PC-9 (cell line): ENCODE results near the gene SEL1L3.

Experiments used
- CTCF ChIP-seq: fragments of 200-600 bp; sonication (generic); conservative IDR thresholded peaks from 2 replicates; pipeline ENCODE4 v1.6.1; 2017; ENCODE audit warnings: mixed run types, antibody characterized with exemption, mild to moderate bottlenecking, moderate library complexity
- EZH2 ChIP-seq: fragments of 200-600 bp; sonication (generic); IDR thresholded peaks from 2 replicates; pipeline ENCODE4 v1.8.0; 2017; ENCODE audit warnings: antibody characterized with exemption, low read depth

DNA sequence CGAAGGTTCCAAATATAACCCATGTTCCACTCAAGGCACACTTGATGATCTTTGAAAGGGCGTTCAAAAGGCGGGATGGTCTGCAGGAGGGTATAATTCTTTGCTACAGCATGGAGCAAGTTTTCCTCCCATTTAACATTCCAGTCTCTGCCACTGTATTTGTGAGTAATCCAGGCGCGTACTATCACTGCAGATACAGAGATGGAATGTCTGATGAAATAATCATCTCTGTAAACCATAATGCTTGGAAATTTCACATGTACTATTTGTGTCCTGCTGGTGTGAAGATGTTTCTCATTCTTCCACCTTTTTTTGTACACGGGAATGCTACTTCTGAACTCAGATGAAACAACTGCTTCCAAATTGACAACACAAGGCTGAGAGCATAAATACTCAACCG, 15.5 kb downstream of the SEL1L3 start:
- TF ChIP-seq CTCF = no peak
- TF ChIP-seq EZH2 = no peak
